Muscle layer of duodenum (tissue), 2 donors: ENCODE data around the gene HOXC4.

Source experiments
- H3K27ac ChIP-seq: one replicate; pipeline ENCODE4 v1.7.0; 2013; ENCODE audit warnings: mild to moderate bottlenecking, low read length
- H3K27me3 ChIP-seq: one replicate; pipeline ENCODE4 v1.7.0; 2013; ENCODE audit warnings: low read depth, mild to moderate bottlenecking, control low read depth, low read length
- H3K36me3 ChIP-seq, 2 donors: one replicate each; pipeline ENCODE4 v1.7.0; 2013; ENCODE audit warnings: low read length in 2 of 2, control low read depth in 1 of 2, mild to moderate bottlenecking in 1 of 2; ENCODE audit not compliant: insufficient read depth in 2 of 2, control insufficient read depth in 1 of 2
- H3K4me1 ChIP-seq, 2 donors: one replicate each; pipeline ENCODE4 v1.7.0; 2013; ENCODE audit warnings: low read length in 2 of 2, mild to moderate bottlenecking in 2 of 2, control low read depth in 1 of 2, moderate library complexity in 1 of 2; ENCODE audit not compliant: insufficient read depth in 2 of 2, control insufficient read depth in 1 of 2
- H3K4me3 ChIP-seq, 2 donors: one replicate each; pipeline ENCODE4 v1.7.0; 2013; ENCODE audit warnings: low read length in 2 of 2, low read depth in 1 of 2, mild to moderate bottlenecking in 1 of 2
- H3K9me3 ChIP-seq, 2 donors: one replicate each; pipeline ENCODE4 v1.7.0; 2013; ENCODE audit warnings: low read length in 2 of 2, control low read depth in 1 of 2, mild to moderate bottlenecking in 1 of 2; ENCODE audit not compliant: control insufficient read depth in 1 of 2
- donor health status: healthy.

The HOXC4 gene

GRCh38 chr12:54032627-54033100, 21.0 kb upstream of the HOXC4 start, which contains the start of gene HOXC5:
TSS of gene HOXC5 (plus strand) at chr12:54033050. CDS start at chr12:54033123, 73 bp downstream.
- Histone ChIP-seq H3K9me3 (no peaks in the 10 kb centered on the region), H3K27me3 (peaks cover 53% of the 10 kb centered on the region), H3K36me3 (no peaks in the 10 kb centered on the region), H3K4me3 (peak within 1 kb of the TSS; percentile 62 to 70), H3K27ac (peak within 1 kb of the TSS; percentile 39), H3K4me1 (peaks cover 3 to 8% of the 10 kb centered on the region in 2 donors)

- no peaks in the 10 kb centered on the region for H3K9me3 ChIP-seq
- peaks cover 3 to 8% of the 10 kb centered on the region in 2 donors for H3K4me1 ChIP-seq
- peak overlapping the region; percentile 62 to 70 for H3K4me3 ChIP-seq
- no peaks in the 10 kb centered on the region for H3K36me3 ChIP-seq
- H3K27me3 ChIP-seq: peaks cover 49% of the 10 kb centered on the region
- peak overlapping the region; percentile 39 for H3K27ac ChIP-seq
These were observed 20.3 kb upstream of the HOXC4 start for GRCh38 chr12:54033106-54033979.

GRCh38 chr12:54033980-54034784, 19.5 kb upstream of the HOXC4 start:
- H3K9me3 ChIP-seq: no peaks in the 10 kb centered on the region
- peak overlapping the region; percentile 62 to 70 for H3K4me3 ChIP-seq
- H3K36me3 ChIP-seq: no peaks in the 10 kb centered on the region
- peaks cover 0 to 12% of the 10 kb centered on the region in 2 donors for H3K4me1 ChIP-seq
- H3K27ac ChIP-seq: peak overlapping the region; percentile 39
- H3K27me3 ChIP-seq: peaks cover 49% of the 10 kb centered on the region

GRCh38 chr12:54034785-54035310, 18.8 kb upstream of the HOXC4 start:
- H3K27me3 ChIP-seq: peaks cover 51% of the 10 kb centered on the region
- no peaks in the 10 kb centered on the region for H3K36me3 ChIP-seq
- H3K9me3 ChIP-seq: no peaks in the 10 kb centered on the region
- no peak overlapping the region for H3K4me3 ChIP-seq
- no peak overlapping the region for H3K27ac ChIP-seq
- H3K4me1 ChIP-seq: peaks cover 0 to 12% of the 10 kb centered on the region in 2 donors

- Histone ChIP-seq H3K4me1 (peaks cover 0 to 12% of the 10 kb centered on the region in 2 donors), H3K9me3 (no peaks in the 10 kb centered on the region), H3K4me3 (no peak overlapping the region), H3K27ac (no peak overlapping the region), H3K36me3 (no peaks in the 10 kb centered on the region), H3K27me3 (peaks cover 50% of the 10 kb centered on the region)
These were observed 17.9 kb upstream of the HOXC4 start for GRCh38 chr12:54035568-54036264.

GRCh38 chr12:54036620-54037359, 16.8 kb upstream of the HOXC4 start:
- Histone ChIP-seq H3K4me3 (no peak overlapping the region), H3K9me3 (no peaks in the 10 kb centered on the region), H3K4me1 (peaks cover 0 to 12% of the 10 kb centered on the region in 2 donors), H3K27me3 (peaks cover 41% of the 10 kb centered on the region), H3K27ac (no peak overlapping the region), H3K36me3 (no peaks in the 10 kb centered on the region)

GRCh38 chr12:54037360-54038283, 16.0 kb upstream of the HOXC4 start:
- H3K9me3 ChIP-seq: no peaks in the 10 kb centered on the region
- H3K4me3 ChIP-seq: no peak overlapping the region
- H3K36me3 ChIP-seq: no peaks in the 10 kb centered on the region
- peaks cover 36% of the 10 kb centered on the region for H3K27me3 ChIP-seq
- peaks cover 0 to 12% of the 10 kb centered on the region in 2 donors for H3K4me1 ChIP-seq
- no peak overlapping the region for H3K27ac ChIP-seq

GRCh38 chr12:54038284-54038870, 15.3 kb upstream of the HOXC4 start:
- no peaks in the 10 kb centered on the region for H3K36me3 ChIP-seq
- peaks cover 0 to 12% of the 10 kb centered on the region in 2 donors for H3K4me1 ChIP-seq
- no peaks in the 10 kb centered on the region for H3K9me3 ChIP-seq
- H3K27me3 ChIP-seq: peaks cover 30% of the 10 kb centered on the region
- no peak overlapping the region for H3K27ac ChIP-seq
- H3K4me3 ChIP-seq: no peak overlapping the region

GRCh38 chr12:54038871-54039414, 14.7 kb upstream of the HOXC4 start:
- H3K27me3 ChIP-seq: peaks cover 28% of the 10 kb centered on the region
- H3K36me3 ChIP-seq: no peaks in the 10 kb centered on the region
- H3K4me3 ChIP-seq: peak overlapping the region in 1 of 2 donors; percentile 3
- H3K27ac ChIP-seq: no peak overlapping the region
- H3K9me3 ChIP-seq: no peaks in the 10 kb centered on the region
- H3K4me1 ChIP-seq: peaks cover 0 to 11% of the 10 kb centered on the region in 2 donors
